Right atrium auricular region (tissue), 2 donors: Measurements from ENCODE around the gene P2RX1. TPM values are rescaled to one million over a fixed set of nuclear protein-coding genes. Genes with fewer than 3 reads are reported as not detected.
A peak's percentile ranks its signal among the peaks of the same experiment; 100 is the strongest.

Experiments used
- DNase-seq: peaks from one replicate; pipeline ENCODE4 v3.0.0-alpha.2; 2019; ENCODE audit warnings: low spot score
- H3K27ac ChIP-seq, 2 donors: fragments of 200-600 bp; sonication (generic); 1 replicate in 1 of 2; 2 replicates in 1 of 2; pipeline ENCODE4 v1.5.1; 2016 to 2019
- H3K27me3 ChIP-seq, 2 donors: fragments of 200-600 bp; sonication (generic); one replicate each; pipeline versions ENCODE4 v1.5.1 to v1.6.0; 2017 to 2019
- H3K36me3 ChIP-seq: fragments of 200-600 bp; sonication (generic); one replicate; pipeline ENCODE4 v1.5.1; 2016
- H3K4me1 ChIP-seq, 2 donors: fragments of 200-600 bp; sonication (generic); one replicate each; pipeline versions ENCODE4 v1.5.1 to v1.6.0; 2017 to 2019
- H3K4me3 ChIP-seq, 2 donors: fragments of 200-600 bp; sonication (generic); 1 replicate in 1 of 2; 2 replicates in 1 of 2; pipeline ENCODE4 v1.5.1; 2017 to 2019; ENCODE audit warnings: mild to moderate bottlenecking in 1 of 2, moderate library complexity in 1 of 2
- H3K9me3 ChIP-seq, 2 donors: fragments of 200-600 bp; sonication (generic); one replicate each; pipeline ENCODE4 v1.5.1; 2019
- CTCF ChIP-seq, 2 donors: fragments of 200-600 bp; sonication (generic); IDR thresholded peaks; one replicate each; pipeline ENCODE4 v1.5.1; 2019; ENCODE audit warnings: antibody characterized with exemption in 2 of 2
- total RNA-seq, 2 donors: library from RNA; depleted of rRNA; stranded (reverse); fragments of >200 nt; gene quantifications; one replicate each; pipeline ENCODE4 v1.1.0, GENCODE V29; 2016

The P2RX1 gene
- total RNA-seq, 2 donors from 2014 or later: 0.85 to 2.8 TPM

DNA sequence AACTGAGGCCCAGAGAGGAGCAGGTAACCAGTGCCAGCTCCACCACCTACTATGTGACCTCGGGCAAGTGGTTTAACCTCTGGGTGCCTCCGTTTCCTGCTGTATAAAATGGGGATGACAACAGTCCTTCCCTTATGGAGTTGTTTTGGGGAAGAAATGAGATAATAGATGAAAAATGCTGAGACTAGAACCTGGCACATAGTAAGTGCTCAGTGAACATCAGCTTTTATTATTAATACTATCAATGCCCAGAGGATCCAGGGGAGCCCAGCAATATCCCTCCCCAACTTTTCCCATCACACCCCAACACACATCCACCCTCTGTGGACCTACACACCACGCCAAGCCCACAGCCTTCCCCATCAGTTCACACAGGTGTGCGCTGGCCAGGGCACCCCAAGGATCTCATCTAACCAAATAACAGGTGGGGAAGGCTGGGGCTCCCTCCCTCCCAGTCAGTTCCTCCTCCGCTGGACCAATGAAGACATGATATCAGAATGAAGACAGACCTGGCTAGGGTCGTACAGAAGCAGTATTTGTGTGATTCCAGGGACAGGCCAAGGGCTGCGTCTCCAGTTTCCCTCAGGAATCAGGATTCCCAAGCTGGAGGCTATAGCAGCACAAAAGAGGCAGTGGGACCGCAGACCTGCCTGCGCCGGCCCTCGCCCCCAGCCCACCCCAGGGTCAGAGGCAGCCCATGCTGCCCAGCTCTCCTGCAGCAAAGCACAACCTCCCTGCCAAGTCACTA lies 46.1 kb upstream of the P2RX1 start:
- Histone ChIP-seq H3K27ac (no peak overlapping the region), H3K36me3 (no peaks in the 10 kb centered on the region), H3K9me3 (no peaks in the 10 kb centered on the region), H3K27me3 (peaks cover 3 to 5% of the 10 kb centered on the region in 2 donors), H3K4me1 (peaks cover 0 to 56% of the 10 kb centered on the region in 2 donors), H3K4me3 (no peak overlapping the region)
- no peak for TF ChIP-seq CTCF (IDR thresholded peaks at IDR 0.05)
- no peak for DNase-seq

DNA sequence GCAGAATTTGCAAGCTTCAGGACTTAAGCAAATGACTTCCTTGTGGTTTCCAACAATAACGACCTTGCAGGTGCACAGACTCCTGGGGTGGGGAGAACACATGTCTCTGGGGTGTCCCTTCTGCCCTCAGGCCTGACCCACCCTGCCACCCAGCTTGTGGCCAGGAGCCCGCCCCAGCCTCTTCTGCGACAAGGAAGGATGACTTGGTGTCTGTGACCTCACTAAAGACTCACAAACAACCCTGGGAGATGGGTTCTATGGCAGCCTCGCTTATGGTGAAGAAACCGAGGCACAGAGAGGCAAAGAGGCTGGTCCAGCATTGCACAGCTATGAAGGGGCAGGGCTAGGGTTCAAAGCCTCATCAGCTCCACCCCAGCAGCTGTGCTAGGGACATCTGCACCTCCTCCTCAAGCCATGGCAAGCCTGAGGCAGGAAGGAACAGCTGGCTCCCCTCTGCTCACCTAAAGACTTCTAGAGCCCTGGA lies 45.3 kb upstream of the P2RX1 start:
- H3K9me3 ChIP-seq: no peaks in the 10 kb centered on the region
- DNase-seq: no peak
- peaks cover 3 to 5% of the 10 kb centered on the region in 2 donors for H3K27me3 ChIP-seq
- H3K27ac ChIP-seq: no peak overlapping the region
- no peak for TF ChIP-seq CTCF (IDR thresholded peaks at IDR 0.05)
- H3K4me3 ChIP-seq: no peak overlapping the region
- H3K4me1 ChIP-seq: peaks cover 0 to 56% of the 10 kb centered on the region in 2 donors
- H3K36me3 ChIP-seq: no peaks in the 10 kb centered on the region

- Histone ChIP-seq H3K27me3 (peaks cover 3 to 5% of the 10 kb centered on the region in 2 donors), H3K36me3 (no peaks in the 10 kb centered on the region), H3K27ac (peak overlapping the region in 1 of 2 donors; percentile 31), H3K4me3 (no peak overlapping the region), H3K4me1 (peaks cover 0 to 56% of the 10 kb centered on the region in 2 donors), H3K9me3 (no peaks in the 10 kb centered on the region)
- DNase-seq: peak; percentile 61
- TF ChIP-seq CTCF (IDR thresholded peaks at IDR 0.05): no peak
Measured at GRCh38 chr17:3960764-3961163, 44.5 kb upstream of the P2RX1 start.

DNA sequence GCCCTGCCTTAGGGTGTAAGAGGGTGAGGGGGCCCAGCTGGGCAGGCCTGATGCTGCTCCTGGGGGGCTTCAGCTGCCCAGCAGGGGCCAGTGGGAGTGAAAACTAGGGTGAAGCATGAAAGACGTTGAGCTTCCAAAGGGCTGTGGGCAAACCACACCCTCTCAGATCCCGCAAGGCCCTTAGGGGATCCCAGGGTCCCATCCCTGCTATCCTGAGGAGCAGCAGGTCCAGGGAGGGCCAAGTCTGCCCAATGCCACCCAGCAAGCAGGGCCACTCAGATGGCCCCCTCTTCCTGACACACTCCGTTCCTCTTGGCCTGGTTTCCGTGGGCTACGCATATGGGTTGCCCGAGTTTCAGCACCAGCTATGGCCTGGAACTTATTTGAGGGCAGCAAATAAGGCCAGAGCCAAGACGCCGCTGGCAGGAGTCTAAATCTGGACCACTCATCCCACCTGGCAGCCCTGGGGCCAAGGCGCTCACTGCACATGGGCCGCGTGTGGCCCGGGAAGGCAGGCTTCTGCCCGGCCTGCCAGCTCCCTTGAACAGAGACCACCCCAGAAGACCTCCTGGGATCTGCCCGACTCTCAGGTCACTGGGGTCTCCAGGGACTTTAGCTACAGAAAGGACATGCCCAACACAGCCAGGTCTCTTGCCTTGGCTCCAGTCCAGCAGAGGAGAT lies 43.8 kb upstream of the P2RX1 start:
- peaks cover 0 to 51% of the 10 kb centered on the region in 2 donors for H3K4me1 ChIP-seq
- no peak for DNase-seq
- peak overlapping the region in 1 of 2 donors; percentile 58 for H3K27ac ChIP-seq

GRCh38 chr17:3959295-3959899 lies 43.1 kb upstream of the P2RX1 start:
- H3K27ac ChIP-seq: peak overlapping the region in 1 of 2 donors; percentile 58
- DNase-seq: no peak

More for the DNA sequence above, 43.8 kb upstream of the P2RX1 start:
- no peak overlapping the region for H3K4me3 ChIP-seq
- H3K36me3 ChIP-seq: no peaks in the 10 kb centered on the region
- H3K27me3 ChIP-seq: peaks cover 3 to 5% of the 10 kb centered on the region in 2 donors
- H3K9me3 ChIP-seq: no peaks in the 10 kb centered on the region
- TF ChIP-seq CTCF (IDR thresholded peaks at IDR 0.05): no peak

More at GRCh38 chr17:3959295-3959899, 43.1 kb upstream of the P2RX1 start:
- no peak overlapping the region for H3K4me3 ChIP-seq
- H3K4me1 ChIP-seq: peaks cover 0 to 54% of the 10 kb centered on the region in 2 donors
- H3K36me3 ChIP-seq: no peaks in the 10 kb centered on the region
- H3K9me3 ChIP-seq: no peaks in the 10 kb centered on the region
- TF ChIP-seq CTCF (IDR thresholded peaks at IDR 0.05): no peak
- H3K27me3 ChIP-seq: peaks cover 3 to 5% of the 10 kb centered on the region in 2 donors
